Activated CD8-positive, alpha-beta memory T cell treated with anti-CD3 and anti-CD28 coated beads, Interleukin-2, amount 50 U/mL, for 1 hour (primary cell): ENCODE results near the gene FGD6.
A peak's percentile ranks its signal among the peaks of the same experiment; 100 is the strongest.
"Not testable (repeated sequence)": the region's sequence is repeated elsewhere in the genome, so short reads cannot be mapped to it uniquely, and the experiment has no call there.

Source experiments
- DNase-seq: peaks from one replicate; pipeline ENCODE4 v3.0.0-alpha.2; 2020; ENCODE audit errors: extremely low read depth

FGD6 gene

DNA sequence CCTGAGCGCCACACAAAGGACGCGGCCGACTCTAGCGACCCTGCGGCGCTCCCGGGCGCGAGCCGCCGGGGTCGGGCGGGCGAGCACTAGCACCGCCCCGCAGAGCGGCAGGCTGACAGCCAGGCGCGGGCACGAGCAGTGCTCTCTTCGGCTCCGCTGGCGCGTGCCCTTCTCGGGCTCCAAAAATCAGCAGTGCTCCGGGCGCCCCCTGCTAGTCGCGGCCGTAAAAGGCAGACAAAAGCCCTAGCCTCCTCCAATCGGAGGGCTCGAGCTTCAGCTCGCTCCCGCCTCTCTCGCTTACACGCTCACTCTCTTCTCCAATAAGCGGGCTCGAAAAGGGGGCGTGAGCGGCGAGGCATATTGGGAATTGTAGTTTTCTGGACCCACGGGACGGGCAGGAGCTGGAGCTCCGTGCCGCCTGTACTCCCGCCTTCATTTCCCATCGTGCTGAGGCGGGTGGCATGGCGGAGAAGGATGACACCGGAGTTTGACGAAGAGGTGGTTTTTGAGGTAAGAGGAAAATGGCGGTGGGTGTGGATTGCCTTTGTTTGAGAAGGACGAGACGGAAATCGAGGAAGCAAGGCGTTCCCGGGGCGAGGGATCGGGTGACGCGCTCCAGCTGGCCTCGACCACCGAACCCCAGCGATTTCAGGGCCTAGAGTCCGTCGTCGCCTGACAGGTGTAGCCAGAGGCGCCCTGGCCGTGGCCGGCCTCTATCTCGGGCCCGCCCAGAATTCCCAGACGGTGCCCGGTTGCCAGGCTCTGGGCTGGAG, at the start of gene FGD6, which contains the start of gene VEZT:
Gene FGD6, minus strand, starts transcription at position 91 of the 773 bp plus-strand sequence. CDS start 227 bp downstream, outside the sequence.
Gene VEZT, plus strand, starts transcription at position 431 of the 773 bp plus-strand sequence. Its CDS starts 44 bp downstream, at position 475.
- DNase-seq = peak; percentile 96

DNA sequence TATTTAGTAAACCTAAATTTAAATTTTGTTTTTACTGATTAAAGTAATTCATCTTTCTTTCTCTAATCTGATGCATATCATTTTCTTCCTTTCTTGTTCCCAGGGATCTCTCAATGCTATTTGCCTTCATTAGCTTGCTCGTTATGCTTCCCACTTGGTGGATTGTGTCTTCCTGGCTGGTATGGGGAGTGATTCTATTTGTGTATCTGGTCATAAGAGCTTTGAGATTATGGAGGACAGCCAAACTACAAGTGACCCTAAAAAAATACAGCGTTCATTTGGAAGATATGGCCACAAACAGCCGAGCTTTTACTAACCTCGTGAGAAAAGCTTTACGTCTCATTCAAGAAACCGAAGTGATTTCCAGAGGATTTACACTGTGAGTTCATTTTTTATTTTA, 49.0 kb upstream of the FGD6 start:
- DNase-seq = no peak

DNA sequence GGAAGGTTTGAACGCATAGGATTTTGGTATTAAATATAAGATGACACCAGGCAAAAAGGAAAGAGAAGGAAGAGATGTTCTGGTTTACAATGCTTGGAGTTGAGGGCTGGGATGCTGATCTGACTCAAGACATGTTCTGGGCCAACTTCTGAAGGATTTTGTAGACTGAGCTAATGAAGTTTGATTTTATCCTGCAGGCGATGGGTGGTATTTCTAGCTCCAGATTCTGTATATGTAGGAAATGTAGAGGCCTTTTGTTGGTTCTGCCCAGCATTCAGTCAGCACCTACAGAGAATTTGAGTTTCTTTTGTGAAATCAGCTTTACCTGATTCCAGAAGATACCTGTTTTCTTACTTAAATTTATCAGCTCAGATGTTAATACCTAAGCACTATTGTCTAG, 48.5 kb upstream of the FGD6 start:
- no peak for DNase-seq

DNA sequence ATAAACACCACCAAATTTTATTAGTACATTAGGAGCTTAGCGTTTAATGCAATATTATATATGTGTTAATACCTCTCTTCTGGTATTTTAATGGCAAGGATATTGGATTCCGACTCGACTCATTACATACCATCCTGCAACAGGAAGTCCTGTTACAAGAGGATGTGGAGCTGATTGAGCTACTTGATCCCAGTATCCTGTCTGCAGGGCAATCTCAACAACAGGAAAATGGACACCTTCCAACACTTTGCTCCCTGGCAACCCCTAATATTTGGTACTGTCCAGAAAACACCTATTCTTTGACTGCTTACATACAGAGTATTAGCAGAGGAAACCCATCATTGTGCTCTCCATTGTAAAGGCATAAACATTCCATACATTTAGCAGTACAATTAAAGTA, 45.5 kb upstream of the FGD6 start:
- DNase-seq = no peak

DNA sequence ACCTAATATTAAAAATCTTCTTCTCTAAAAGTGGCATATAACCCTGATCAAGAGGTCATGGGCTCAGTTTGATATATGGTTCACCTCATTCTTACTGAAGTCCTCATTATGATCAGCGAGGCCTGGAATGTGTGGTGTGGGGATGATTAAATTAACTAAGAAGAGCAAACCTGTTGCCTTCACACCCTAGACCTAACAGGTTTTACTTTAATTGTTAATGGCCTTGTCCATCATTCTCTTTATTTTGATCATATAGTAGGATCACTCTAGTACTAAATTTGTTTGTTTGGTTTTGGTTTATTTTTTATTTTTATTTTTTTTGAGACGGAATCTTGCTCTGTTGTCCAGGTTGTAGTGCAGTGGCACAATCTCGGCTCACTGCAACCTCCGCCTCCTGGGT, 43.8 kb upstream of the FGD6 start:
- DNase-seq = no peak

DNA sequence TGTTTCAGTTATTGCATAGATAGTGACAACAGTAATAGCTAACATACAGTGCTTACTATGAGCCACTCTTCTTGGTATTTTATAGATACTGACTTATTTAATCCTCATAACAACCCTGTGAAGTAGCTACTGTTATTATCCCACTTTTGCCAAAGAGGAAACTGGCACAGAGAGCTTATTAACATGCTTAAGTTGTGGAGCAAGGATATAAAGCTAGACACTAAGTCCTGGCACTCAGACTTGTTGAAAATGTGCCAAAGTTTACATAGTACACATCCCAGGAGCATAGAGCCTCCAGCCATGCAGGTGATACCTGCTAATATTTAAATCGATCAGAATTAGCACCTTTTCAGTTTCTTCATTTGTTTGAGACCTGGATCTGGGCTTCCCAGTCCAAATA, 42.1 kb upstream of the FGD6 start:
- DNase-seq = no peak

DNA sequence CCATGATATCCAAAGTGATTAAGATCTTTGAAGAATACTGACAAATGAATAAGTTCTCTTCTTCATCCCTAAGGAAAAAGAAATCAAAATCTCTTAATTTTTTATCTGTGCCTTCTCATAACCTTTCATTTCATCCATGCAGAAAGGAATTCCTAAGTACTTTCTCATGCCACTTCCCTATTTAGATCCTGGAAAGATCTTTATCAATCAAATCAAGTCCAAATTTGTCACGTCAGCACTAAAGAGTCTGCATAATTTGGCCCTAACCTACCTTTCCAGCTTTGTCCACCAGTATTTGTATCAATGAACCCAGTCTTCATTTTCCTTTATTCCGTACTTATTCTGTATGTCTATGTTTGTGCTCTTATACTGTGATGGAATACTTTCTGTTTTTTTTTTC, 41.5 kb upstream of the FGD6 start:
- no peak for DNase-seq

DNA sequence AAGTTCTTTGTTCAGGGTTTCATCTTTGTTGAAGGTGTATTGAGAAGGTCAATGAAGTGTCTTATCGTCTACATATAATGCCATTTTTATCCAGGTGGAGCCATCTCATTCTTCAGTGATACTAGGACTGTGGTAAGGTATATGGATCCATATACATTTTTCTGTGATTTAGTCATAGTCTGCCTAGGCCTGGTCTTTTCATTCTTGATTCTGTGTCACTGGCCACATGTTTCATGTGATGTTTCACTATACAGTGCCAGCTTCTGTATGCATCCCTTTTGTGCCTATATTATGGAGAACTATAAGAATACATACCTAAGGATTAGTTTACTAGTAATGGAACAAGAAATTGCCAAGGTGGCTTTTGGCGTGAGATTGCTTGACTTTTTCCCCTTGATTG, 40.9 kb upstream of the FGD6 start:
- no peak for DNase-seq

DNA sequence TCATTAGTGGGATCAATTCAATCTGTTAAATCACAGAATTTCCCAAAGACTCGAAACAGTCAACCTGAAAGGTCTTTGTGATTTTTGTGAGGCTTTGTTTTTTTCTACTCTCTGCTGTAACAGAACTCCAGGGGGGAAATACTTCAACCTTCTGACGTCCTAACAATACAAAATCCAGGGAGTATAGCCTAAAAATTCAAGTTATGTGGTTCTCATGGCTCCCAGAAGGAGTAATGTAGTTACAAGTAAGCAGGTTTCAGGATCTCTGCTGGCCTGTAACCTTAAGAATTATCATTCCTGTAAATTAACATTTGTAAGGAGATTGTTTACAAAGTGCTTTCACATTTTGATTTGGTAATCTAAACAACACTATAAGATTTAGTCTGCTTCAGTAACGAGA, 40.3 kb upstream of the FGD6 start:
- DNase-seq = no peak

DNA sequence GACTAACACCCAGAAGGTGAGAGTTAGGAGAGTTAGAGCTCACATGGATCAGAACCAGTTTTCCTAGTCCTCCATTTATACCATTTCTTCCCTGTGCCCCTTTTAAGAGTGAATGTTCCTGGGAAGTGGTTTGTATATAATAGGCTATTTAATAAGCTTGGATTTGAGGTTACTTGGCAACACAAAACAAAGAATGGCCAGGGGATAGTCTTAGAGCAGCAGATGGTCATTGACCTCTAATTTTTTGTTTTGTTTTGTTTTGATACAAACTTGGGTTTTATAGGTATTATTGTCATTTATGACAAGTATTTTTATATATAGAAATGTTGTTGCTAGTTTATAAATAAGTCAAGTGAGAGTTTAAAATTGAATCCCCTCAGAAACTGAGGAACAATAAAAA, 36.1 kb upstream of the FGD6 start:
- DNase-seq = no peak

DNA sequence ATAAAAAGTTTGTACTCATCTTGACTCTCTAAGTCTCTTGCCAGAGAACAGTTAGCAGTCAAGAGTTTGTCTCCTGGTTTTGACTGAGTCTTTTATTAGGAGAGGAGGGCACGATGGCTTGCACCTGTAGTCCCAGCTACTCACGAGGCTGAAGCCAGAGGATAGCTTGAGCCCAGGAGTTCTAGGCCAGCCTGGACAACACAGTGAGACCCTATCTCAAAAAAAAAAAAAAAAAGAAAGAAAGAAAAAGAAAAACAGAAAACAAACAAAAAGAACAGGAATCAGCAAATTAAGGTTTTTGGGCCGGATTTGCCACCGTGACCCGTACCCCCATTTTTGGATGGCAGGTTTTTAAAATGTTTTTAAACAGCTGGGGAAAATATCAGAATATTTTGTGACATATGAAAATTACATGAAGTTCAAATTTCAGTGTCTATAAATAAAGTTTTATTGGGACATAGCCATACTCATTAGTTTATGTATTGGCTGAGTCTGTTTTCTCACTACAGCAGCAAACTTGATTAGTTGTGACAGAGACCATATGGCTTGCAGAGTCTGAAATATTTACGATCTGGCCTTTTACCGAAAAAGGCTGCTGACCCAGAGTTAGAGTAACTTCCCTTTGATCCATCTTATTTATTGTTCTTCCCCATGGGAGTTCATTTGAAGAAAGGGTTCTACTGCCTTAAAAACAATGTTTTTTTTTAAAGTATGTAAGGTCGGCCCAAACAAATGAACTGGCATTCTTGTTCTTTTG, 31.5 kb upstream of the FGD6 start:
- DNase-seq = no peak

DNA sequence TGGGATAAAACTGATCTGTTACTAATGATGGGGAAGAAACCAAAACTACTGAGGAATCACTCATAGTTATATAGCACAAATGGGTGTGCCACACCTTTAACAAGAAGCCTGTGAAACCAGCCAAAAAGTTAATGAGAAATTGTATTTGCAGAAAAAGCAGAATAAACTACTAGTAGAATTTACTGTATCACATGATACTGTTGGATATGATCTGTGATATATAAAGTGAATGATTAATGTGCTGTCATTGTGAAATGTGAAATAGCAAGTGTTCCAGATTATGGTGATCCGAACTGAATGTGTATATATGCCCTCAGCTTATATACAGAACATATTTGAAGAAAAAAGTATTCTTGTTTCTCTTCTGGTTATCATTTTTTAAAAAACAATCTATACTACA, 30.8 kb upstream of the FGD6 start:
- DNase-seq = no peak

DNA sequence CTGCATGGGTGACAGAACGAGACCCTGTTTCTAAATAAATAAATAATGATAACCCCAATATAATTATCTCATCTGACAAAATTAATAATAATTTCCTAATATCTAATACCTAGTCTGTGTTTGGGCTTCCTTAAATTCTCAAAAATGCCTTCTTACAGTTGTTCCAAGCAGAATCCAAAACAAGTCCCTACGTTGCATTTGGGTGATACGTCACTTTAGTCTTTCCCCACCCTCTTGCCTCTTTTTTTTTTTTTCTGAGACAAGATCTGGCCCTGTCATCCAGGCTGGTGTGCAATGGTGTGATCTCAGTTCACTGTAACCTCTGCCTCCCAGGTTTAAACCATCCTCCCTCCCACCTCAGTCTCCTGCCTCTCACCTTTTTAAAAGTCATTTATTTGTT, 27.1 kb upstream of the FGD6 start:
- DNase-seq = no peak

DNA sequence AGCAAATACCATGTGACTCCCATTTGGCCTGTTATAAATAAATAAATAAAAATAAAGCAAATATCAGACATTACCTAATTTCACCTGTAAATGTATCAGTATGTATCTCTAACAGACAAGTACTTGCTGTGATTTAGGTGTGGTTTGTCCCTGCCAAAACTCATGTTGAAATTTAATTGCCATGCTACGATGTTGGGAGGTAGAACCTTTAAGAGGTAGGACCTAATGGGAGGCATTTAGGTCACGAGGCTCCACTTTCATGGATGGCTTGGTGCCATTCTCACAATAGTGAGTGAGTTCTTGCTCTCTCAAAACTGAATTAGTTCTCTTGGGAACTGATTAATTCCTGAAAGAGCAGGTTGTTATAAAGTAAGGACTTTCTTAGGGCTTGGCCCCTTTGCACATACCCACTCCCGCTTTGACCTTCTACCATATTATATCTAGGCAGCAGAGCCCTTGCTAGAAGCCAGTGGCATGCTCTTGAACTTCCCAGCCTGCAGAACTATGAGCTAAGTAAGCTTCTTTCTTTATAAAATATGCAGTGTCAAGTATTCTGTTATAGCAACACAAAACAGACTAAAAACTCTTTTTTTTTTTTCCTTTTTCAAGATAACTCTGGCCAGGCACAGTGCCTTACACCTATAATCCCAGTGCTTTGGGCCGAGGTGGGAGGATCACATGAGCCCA, 26.4 kb upstream of the FGD6 start:
- DNase-seq = no peak

DNA sequence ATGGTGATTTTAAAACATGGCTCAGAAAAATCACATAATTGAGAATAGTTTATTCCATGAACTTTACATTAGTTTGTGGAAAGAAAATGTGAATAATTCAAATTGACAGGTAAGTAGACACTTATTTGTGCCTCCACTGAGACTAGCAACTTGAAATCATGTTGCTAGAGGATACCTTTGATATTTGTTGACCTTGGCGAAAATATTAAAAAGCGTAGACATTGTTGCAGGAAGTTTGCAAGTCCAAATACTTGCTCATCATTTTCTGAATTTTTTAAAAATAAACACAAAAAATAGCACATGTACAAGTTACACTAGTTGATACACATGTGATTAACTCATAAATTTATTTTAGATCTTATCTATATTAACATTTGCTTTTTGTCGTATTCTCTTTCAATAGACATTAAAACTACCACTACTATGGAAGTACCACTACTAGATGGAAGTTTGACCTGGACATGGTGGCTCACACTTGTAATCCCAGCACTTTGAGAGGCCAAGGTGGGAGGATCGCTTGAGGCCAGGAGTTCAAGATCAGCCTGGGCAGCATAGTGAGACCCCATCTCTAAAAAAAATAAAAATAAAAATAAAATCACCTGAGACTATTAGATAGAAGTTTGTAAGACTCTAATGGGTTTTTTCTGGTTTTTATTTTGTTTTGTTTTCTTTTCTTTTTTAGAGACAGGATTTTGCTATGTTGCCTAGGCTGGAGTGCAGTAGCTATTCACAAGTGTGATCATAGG, 24.7 kb upstream of the FGD6 start:
- no peak for DNase-seq

DNA sequence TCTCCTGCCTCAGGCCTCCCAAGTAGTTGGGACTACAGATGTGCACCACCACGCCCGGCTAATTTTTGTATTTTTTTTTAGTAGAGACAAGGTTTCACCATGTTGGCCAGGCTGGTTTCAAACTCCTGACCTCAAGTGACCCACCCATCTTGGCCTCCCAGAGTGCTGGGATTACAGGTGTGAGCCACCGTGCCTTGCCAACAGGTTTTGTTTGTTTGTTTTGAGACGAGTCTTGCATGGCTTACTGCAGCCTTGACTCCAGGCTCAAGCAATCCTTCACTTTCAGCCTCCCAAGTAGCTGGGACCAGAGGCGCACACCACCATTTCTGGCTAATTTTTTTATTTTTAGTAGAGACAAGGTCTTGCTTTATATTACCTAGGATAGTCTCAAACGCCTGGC, 23.9 kb upstream of the FGD6 start:
- DNase-seq = not testable (repeated sequence)

DNA sequence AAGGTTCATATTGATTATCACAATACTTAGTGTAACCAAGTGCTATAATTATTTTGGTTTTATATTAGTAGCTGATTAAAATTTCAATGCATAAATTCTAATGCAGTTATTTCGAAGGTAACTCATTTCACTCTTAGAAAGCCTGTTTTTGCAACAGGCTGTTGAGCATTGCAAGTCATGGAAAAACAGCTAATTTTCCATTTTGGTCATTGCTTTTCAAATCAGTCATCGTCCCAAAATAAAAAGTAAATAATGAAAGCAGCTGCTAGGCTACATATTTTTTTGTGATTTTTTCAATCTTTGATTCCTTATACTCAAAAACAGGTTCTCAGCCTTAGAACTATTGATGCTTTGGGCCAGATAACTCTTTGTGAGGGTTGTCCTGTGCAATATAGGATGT, 23.3 kb upstream of the FGD6 start:
- no peak for DNase-seq

DNA sequence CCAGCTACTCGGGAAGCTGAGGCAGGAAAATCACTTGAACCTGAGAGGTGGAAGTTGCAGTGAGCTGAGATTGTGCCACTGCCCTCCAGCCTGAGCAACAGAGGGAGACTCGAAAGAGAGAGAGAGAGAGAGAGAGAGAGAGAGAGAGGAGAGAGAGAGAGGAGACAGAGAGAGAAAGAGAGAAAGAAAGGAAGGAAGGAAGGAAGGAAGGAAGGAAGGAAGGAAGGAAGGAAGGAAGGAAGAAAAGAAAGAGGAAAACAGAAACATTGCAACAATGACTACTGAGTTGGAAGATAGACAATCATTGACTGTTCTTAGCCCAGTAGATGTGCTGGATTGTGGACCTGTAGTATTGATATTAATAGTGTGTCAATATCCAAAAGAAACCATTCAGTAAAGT, 22.6 kb upstream of the FGD6 start:
- DNase-seq = not testable (repeated sequence)

DNA sequence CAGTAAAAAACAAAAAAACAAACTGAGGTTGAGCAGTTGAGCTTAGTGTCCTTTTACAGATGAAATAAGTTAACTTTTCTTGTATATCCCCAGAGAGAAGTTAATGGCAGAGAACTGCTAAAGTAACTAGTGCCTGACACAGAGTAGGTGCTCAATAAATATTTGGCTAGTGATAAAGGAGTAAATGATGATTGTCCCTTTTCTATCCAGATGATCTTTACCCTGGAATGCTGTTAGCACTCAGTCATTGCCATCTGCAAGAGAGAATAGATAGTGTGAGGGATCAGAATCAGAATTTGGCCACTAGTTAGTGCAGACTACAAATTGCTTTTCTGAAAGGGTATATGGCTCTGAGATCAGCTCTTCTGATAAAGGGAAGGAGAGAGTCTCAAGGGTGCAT, 21.9 kb upstream of the FGD6 start:
- DNase-seq = no peak

DNA sequence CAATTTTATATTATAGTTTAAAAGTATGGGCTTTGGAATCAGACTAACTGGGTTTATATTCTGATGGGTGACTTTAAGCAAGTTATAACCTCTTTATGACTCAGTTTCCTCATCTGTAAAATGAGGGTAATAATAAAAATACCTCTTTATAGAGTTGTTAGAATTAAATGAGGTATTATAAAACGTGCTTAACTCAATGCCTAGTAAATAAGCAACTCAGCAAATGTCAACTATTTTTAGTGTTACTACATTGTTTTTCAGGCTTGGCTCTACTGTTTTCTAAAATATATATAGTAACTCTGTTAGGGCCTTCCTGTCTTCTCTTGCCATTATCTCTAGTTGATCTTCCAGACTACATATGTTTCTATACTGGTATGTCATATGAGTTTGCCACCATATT, 20.9 kb upstream of the FGD6 start:
- no peak for DNase-seq

DNA sequence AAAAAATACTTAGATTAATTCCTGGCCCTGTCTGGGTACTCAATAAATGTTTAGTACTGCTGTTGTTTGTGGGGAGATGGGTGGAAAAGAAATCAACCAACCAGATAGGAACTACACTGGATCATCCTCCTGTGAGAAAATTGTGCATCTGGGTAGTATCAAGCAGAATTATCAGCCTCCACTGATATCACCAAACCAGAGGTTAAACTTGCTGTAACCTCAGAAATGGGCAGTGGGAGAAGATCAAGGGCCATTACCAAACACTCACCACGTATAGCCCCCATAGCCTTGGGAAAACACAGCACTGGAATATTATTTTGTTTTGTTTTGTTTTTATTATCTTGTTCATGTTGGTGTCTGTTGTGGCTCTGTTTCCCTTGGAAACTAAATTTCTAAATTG, 20.0 kb upstream of the FGD6 start:
- no peak for DNase-seq

DNA sequence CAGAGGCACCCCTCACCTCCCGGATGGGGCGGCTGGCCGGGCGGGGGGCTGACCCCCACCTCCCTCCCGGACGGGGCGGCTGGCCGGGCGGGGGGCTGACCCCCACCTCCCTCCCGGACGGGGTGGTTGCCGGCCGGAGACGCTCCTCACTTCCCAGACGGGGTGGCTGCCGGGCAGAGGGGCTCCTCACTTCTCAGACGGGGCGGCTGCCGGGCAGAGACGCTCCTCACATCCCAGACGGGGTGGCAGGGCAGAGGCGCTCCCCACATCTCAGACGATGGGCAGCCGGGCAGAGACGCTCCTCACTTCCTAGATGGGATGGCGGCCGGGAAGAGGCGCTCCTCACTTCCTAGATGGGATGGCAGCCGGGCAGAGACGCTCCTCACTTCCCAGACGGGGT, 18.4 kb upstream of the FGD6 start:
- DNase-seq = not testable (repeated sequence)
